ENCODE results near the gene ALKBH7.
"Not testable (repeated sequence)": the region's sequence is repeated elsewhere in the genome, so short reads cannot be mapped to it uniquely, and the experiment has no call there.

The ALKBH7 gene

DNA sequence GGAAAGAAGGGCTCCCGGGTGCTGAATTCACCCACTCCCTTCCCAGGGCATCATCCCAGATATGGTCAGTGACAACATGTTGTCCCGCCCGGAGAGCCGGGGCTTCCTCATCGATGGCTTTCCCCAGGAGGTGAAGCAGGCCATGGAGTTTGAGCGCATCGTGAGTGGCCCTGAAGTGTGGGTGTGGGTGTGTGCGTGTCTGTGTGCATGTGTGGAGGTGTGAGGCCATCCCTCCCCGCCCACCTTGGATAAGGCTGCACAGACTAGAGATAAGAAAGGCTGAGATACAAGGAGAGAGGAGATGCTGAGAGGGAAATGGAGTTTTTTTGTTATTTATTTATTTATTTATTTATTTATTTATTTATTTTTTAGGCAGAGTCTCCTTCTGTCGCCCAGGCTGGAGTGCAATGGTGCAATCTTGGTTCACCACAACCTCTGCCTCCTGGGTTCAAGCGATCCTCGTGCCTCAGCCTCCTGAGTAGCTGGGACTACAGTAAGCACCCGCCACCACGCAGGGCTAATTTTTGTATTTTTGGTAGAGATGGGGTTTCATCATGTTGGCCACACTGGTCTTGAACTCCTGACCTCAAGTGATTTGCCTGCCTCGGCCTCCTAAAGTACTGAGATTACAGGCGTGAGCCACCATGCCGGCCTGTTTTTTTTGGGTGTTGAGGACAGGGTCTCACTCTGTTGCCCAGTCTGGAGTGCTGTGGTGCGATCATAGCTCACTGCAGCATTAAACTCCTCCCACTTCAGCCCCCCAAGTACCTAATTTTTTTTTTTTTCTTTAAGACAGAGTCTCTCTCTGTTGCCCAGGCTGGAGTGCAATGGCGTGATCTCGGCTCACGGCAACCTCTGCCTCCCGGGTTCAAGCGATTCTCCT lies 27.7 kb downstream of the ALKBH7 start:
- not testable (repeated sequence) for DNase-seq (ENCODE audit: low read depth in 2 of 2)

GRCh38 chr19:6402058-6402457 lies 29.5 kb downstream of the ALKBH7 start:
- DNase-seq (ENCODE audit: low read depth in 2 of 2) = no peak

DNA sequence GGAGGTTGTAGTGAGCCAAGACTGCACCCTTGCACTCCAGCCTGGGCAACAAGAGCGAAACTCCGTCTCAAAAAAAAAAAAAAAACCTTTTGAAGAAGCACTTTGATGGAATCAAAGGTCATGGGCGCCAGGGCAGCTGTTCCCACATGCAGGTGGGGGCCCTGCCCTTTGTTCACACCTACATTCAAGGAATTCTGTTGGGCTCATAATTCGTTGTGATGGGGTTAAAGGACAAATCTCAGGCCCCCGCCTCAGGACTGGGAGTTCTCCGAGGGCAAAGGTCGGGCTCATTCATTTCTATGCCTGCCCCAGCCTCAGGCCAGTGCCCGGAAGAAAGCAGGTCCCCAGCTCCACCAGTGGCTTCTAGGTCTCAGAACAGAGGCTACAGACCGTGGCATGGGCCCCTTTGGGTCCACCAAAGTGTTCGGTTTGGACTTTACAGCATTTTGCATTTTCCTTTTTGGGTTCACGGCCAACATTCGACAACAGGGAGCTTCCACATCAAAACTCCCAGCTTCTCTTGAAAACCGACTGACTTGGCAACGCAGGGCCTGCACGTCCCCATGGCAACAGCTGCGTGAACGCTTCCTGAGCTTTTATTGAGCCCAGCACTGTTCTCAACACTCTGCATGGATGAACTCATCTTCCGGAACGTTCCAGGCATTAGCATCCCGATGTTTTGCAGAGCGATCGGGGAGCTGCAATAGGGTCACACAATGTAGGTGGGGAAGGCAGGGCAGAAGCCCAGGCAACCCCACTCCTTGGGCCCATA lies 30.4 kb downstream of the ALKBH7 start:
- DNase-seq (ENCODE audit: low read depth in 2 of 2) = no peak

GRCh38 chr19:6406401-6406800 lies 33.8 kb downstream of the ALKBH7 start:
- no peak for DNase-seq (ENCODE audit: low read depth in 2 of 2)

DNA sequence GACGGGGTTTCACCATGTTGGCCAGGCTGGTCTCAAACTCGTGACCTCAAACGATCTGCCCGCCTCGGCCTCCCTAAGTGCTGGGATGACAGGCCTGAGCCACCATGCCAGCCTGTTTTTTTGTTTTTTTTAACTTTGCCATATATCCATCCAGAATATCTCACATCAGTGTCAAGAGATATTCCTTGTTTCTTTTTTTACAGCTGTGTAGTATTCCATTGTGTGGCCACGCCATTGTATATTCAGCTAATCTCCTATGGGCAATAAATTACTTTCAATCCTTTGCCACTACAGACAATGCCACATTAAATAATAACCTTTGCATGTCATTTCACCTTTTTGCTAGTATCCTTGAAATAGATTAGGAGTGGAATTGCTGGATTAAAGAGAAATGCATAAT lies 36.8 kb downstream of the ALKBH7 start:
- DNase-seq (ENCODE audit: low read depth in 2 of 2) = no peak

GRCh38 chr19:6412061-6412446 lies 39.5 kb downstream of the ALKBH7 start:
- no peak for DNase-seq (ENCODE audit: low read depth in 2 of 2)

DNA sequence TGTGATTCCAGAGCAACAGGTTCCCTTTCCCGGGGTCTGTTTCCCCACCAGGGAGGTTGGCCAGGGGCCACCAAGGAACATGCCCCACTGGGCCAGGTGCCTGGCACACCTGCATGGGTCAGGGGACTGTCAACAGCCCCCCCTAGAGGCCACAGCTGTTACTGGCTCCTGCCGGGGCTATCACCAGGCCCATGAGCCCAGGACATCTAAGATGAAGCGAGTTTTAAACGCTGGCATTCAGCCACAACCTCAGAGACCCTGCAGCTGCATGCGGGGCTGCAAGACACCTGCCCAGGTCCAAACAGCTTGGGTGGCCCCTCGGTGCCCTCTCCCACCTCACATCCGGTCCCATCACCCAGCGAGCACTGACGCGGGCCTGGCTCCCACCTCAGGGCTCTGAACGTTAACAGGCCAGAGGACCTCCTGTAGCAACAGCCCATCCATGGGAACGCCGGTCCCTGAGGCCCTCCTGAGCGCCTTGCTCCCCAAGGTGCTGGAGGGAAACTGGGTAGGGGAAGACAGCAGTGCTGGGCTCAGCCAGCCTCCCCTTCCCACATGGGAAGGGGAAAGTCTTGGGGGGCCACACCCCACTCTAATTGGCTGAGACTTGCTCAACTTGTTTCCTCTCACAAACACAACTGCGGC lies 40.0 kb downstream of the ALKBH7 start:
- DNase-seq (ENCODE audit: low read depth in 2 of 2) = no peak

DNA sequence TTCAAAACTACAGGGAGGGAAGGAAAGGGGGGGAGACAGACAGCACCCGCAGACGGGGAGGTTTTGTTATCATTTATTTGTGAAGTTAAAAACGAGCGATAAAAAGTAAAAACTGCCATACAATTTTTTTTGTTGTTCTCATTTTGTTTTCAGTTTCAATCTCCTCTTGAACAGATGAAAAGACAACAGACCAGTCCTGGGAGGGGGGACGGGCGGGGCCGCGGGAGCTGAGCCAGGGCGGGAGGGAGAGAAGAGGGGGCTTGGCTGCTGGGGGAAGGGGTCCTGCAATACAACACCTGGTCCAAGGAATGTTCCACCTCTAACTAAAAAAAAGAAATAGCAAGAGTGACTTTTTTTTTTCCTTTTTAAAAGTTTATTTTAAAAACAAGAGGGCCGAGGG lies 40.7 kb downstream of the ALKBH7 start:
- no peak for DNase-seq (ENCODE audit: low read depth in 2 of 2)

- no peak for DNase-seq (ENCODE audit: low read depth in 2 of 2)
Measured at GRCh38 chr19:6413721-6414643, 41.4 kb downstream of the ALKBH7 start.

DNA sequence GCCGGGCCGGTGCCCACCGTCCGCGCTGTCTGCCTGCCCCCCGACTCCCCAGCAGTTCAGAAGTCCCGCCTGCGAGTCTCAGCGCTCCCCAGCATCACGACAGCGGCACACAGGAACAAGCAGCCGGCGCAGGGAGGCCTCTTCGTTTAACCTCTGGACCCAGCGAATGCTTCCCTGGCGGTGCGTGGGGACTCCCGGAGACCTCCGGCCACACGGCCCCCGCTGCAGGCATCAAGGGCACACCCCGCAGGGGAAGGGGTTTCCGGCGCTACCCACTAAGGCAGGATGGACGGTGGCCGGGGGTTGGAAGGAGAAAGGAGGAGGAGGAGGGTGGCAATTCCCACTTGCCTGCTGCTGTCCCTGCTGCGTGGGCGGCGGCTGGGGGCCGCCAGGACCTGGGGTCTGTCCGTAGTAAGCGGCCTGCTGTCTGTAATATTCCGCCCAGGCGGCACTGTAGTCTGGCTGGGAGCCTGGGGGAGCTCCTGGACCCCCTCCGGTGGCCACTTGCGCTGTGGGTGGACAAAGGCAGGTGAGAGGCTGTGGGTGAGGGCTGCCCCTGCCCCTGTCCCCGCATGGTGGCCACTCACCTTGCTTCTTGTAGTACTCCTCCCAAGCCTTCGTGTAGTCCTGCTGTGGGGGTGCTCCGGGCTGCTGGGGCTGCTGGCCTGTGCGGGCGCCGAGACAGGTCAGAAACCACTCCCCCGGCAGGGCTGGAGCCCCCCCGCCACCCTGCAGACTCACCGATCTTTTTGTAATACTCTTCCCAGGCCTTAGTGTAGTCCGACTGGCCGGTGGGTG lies 42.4 kb downstream of the ALKBH7 start:
- no peak for DNase-seq (ENCODE audit: low read depth in 2 of 2)

- DNase-seq (ENCODE audit: low read depth in 2 of 2) = no peak
Measured at GRCh38 chr19:6415591-6416190, 43.1 kb downstream of the ALKBH7 start.

GRCh38 chr19:6416658-6417405 lies 44.2 kb downstream of the ALKBH7 start:
- no peak for DNase-seq (ENCODE audit: low read depth in 2 of 2)

GRCh38 chr19:6417713-6418561 lies 45.3 kb downstream of the ALKBH7 start:
- DNase-seq (ENCODE audit: low read depth in 2 of 2) = no peak

GRCh38 chr19:6418562-6418932 lies 46.0 kb downstream of the ALKBH7 start:
- no peak for DNase-seq (ENCODE audit: low read depth in 2 of 2)

DNA sequence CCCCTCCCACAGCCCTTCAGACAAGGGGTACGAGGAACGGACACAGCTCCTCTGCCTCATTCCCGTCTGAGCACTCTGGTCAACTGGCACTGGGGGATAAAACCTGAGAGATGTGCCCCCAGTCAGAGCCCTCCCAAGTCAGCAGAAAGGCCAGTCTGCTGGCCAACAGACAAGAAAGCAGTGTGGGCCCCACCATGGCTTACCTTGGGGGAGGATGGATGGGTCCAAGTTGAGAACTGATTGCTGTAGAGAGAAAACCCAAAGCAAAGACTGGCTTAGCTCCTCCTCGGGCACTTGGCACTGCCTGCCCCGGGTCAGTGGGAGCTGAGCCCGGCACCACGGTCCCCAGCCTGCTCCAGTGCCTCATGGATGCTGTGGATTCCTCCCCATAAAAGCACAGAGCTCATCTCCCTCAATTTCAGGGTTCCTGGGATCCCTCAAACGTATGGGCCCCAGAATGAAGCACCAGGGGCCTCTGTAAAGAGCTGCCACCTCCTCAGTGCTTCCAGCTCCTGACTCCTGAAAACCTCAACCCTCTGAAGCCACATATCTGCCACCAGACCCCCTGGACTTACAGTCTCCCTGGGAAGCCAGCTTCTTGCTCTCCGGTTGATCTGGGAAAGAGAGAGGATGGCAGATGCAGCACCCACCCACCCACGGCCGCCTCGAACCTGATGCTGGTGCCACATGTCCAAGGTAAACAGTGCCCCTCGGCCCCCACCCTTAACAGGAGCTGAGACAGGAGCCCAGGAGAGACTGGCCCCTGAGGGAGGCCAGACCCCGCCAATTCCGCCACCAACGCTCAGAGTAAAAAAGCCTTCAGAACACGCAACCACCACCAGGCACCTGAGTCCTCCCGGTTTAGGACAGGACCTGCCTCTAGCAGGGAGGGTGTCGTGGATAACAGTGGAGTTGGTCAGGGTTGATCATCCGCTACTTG lies 48.8 kb downstream of the ALKBH7 start:
- no peak for DNase-seq (ENCODE audit: low read depth in 2 of 2)

GRCh38 chr19:6423499-6424194 lies 51.1 kb downstream of the ALKBH7 start:
- DNase-seq (ENCODE audit: low read depth in 2 of 2) = no peak
